Mesenchymal stem cell (in vitro differentiated cells and primary cell): ENCODE results near the gene FYN.

Experiments
- DNase-seq: peaks from one replicate; pipeline ENCODE4 v3.0.0-alpha.2; 2013
- H2AFZ ChIP-seq: one replicate; pipeline ENCODE4 v1.6.1; 2013; ENCODE audit warnings: low read depth, mild to moderate bottlenecking, control low read depth, inconsistent platforms, low read length, moderate library complexity
- H2AK5ac ChIP-seq: 2 replicates; pipeline ENCODE4 v1.6.1; 2013; ENCODE audit warnings: low read length, moderate library complexity, mild to moderate bottlenecking, inconsistent platforms; ENCODE audit not compliant: severe bottlenecking
- H2BK120ac ChIP-seq: one replicate; pipeline ENCODE4 v1.6.1; 2013; ENCODE audit warnings: low read depth, mild to moderate bottlenecking, inconsistent platforms, low read length, moderate library complexity
- H2BK12ac ChIP-seq, 2 experiments: one replicate each; pipeline ENCODE4 v1.6.1; 2013; ENCODE audit warnings: inconsistent platforms in 2 of 2, low read length in 2 of 2, mild to moderate bottlenecking in 2 of 2, moderate library complexity in 2 of 2, control low read depth in 1 of 2
- H2BK15ac ChIP-seq: one replicate; pipeline ENCODE4 v1.6.1; 2013; ENCODE audit warnings: mild to moderate bottlenecking, low read depth, inconsistent platforms; ENCODE audit not compliant: poor library complexity, severe bottlenecking
- H2BK5ac ChIP-seq: 2 replicates; pipeline ENCODE4 v1.6.1; 2013; ENCODE audit warnings: low read depth, mild to moderate bottlenecking, low read length, control low read depth, inconsistent platforms; ENCODE audit not compliant: poor library complexity, severe bottlenecking
- H3K14ac ChIP-seq, 2 experiments: one replicate each; pipeline ENCODE4 v1.6.1; 2013; ENCODE audit warnings: inconsistent platforms in 2 of 2, low read length in 2 of 2, control low read depth in 1 of 2, mild to moderate bottlenecking in 1 of 2, moderate library complexity in 1 of 2
- H3K18ac ChIP-seq, 2 experiments: one replicate each; pipeline ENCODE4 v1.6.1; 2013; ENCODE audit warnings: inconsistent platforms in 2 of 2, low read length in 2 of 2, control low read depth in 1 of 2, low read depth in 1 of 2, mild to moderate bottlenecking in 1 of 2
- H3K23ac ChIP-seq, 2 experiments: one replicate each; pipeline ENCODE4 v1.6.1; 2013; ENCODE audit warnings: inconsistent platforms in 2 of 2, low read length in 2 of 2, mild to moderate bottlenecking in 2 of 2, moderate library complexity in 2 of 2, control low read depth in 1 of 2
- H3K27ac ChIP-seq: 2 replicates; pipeline ENCODE4 v1.5.1; 2013; ENCODE audit warnings: mild to moderate bottlenecking, moderate library complexity, low read length, control low read depth, inconsistent platforms; ENCODE audit not compliant: poor library complexity, severe bottlenecking
- H3K27me3 ChIP-seq, 2 experiments: 2 replicates each; pipeline versions ENCODE4 v1.6.1 to v1.7.0; 2013; ENCODE audit warnings: low read length in 2 of 2, mild to moderate bottlenecking in 2 of 2, moderate library complexity in 2 of 2, control low read depth in 1 of 2, inconsistent platforms in 1 of 2; ENCODE audit not compliant: control insufficient read depth in 1 of 2, insufficient read depth in 1 of 2
- H3K36me3 ChIP-seq, 2 experiments: 2 replicates each; pipeline versions ENCODE4 v1.6.1 to v1.7.0; 2013; ENCODE audit warnings: low read length in 2 of 2, control low read depth in 1 of 2, inconsistent platforms in 1 of 2, low read depth in 1 of 2, mild to moderate bottlenecking in 1 of 2; ENCODE audit not compliant: insufficient read depth in 2 of 2, control insufficient read depth in 1 of 2
- H3K4ac ChIP-seq, 2 experiments: one replicate each; pipeline ENCODE4 v1.6.1; 2013; ENCODE audit warnings: inconsistent platforms in 2 of 2, low read length in 2 of 2, mild to moderate bottlenecking in 2 of 2, moderate library complexity in 2 of 2, control low read depth in 1 of 2, low read depth in 1 of 2
- H3K4me1 ChIP-seq: 2 replicates; pipeline ENCODE4 v1.6.1; 2013; ENCODE audit warnings: low read depth, low read length, control low read depth; ENCODE audit not compliant: control insufficient read depth, insufficient read depth
- H3K4me2 ChIP-seq: 2 replicates; pipeline ENCODE4 v1.6.1; 2013; ENCODE audit warnings: low read length, mild to moderate bottlenecking, inconsistent platforms; ENCODE audit not compliant: poor library complexity, severe bottlenecking
- H3K4me3 ChIP-seq, 2 experiments: 2 replicates each; pipeline versions ENCODE4 v1.5.1 to v1.7.0; 2013; ENCODE audit warnings: low read length in 2 of 2, mild to moderate bottlenecking in 2 of 2, control low read depth in 1 of 2, low read depth in 1 of 2; ENCODE audit not compliant: insufficient read depth in 1 of 2
- H3K79me1 ChIP-seq: replicated peaks from 2 replicates; pipeline ENCODE4 v1.6.1; 2013; ENCODE audit warnings: mild to moderate bottlenecking, control low read depth, low read length, inconsistent platforms; ENCODE audit not compliant: poor library complexity, severe bottlenecking
- H3K9ac ChIP-seq: 2 replicates; pipeline ENCODE4 v1.7.0; 2013; ENCODE audit warnings: mild to moderate bottlenecking, low read length, moderate library complexity
- H3K9me3 ChIP-seq: 2 replicates; pipeline ENCODE4 v1.7.0; 2013; ENCODE audit warnings: mild to moderate bottlenecking, low read length; ENCODE audit not compliant: control insufficient read depth
- H4K8ac ChIP-seq: one replicate; pipeline ENCODE4 v1.6.1; 2013; ENCODE audit warnings: inconsistent platforms, mild to moderate bottlenecking, low read length, moderate library complexity
- H4K91ac ChIP-seq: one replicate; pipeline ENCODE4 v1.6.1; 2013; ENCODE audit warnings: mild to moderate bottlenecking, low read length, inconsistent platforms
- WGBS: methylation state at CpG from one replicate; pipeline ENCODE4 v1.1.7; 2013; ENCODE audit warnings: mixed read lengths; 5-methylcytosine and 5-hydroxymethylcytosine counted together

FYN gene

GRCh38 chr6:111662072-111662793, 211.0 kb downstream of the FYN start:
- WGBS: 61% methylated on average over 5 of the region's 8 CpGs
- H3K4me1 ChIP-seq: peaks cover 14% of the 10 kb centered on the region
- H3K9me3 ChIP-seq: no peaks in the 10 kb centered on the region
- peaks cover 9 to 34% of the 10 kb centered on the region in 2 experiments for H3K36me3 ChIP-seq
- peak; percentile 56 for DNase-seq
- H3K79me1 ChIP-seq: no peaks in the 10 kb centered on the region
- peak overlapping the region; percentile 16 for H4K8ac ChIP-seq
- H2AFZ ChIP-seq: no peak overlapping the region
- no peak overlapping the region for H2AK5ac ChIP-seq
- no peak overlapping the region for H3K4me2 ChIP-seq
- no peak overlapping the region for H3K27ac ChIP-seq
- H2BK15ac ChIP-seq: no peak overlapping the region
- H3K9ac ChIP-seq: peak overlapping the region; percentile 35
- H3K23ac ChIP-seq: no peak overlapping the region
- no peak overlapping the region for H3K4me3 ChIP-seq
- H2BK120ac ChIP-seq: no peak overlapping the region
- H3K4ac ChIP-seq: peak overlapping the region in 1 of 2 experiments; percentile 36
- peak overlapping the region; percentile 35 to 85 for H3K18ac ChIP-seq
- H3K27me3 ChIP-seq: no peaks in the 10 kb centered on the region
- H4K91ac ChIP-seq: no peak overlapping the region
- no peak overlapping the region for H3K14ac ChIP-seq
- no peak overlapping the region for H2BK5ac ChIP-seq
- peak overlapping the region in 1 of 2 experiments; percentile 51 for H2BK12ac ChIP-seq

GRCh38 chr6:111661541-111662061, 211.7 kb downstream of the FYN start:
- H3K36me3 ChIP-seq: peaks cover 8 to 34% of the 10 kb centered on the region in 2 experiments
- H4K8ac ChIP-seq: peak overlapping the region; percentile 8
- 44% methylated on average over 18 of the region's 19 CpGs for WGBS
- H3K23ac ChIP-seq: peak overlapping the region in 1 of 2 experiments; percentile 5
- no peak overlapping the region for H2AK5ac ChIP-seq
- no peak overlapping the region for H2BK15ac ChIP-seq
- no peaks in the 10 kb centered on the region for H3K9me3 ChIP-seq
- no peak overlapping the region for H3K9ac ChIP-seq
- peak overlapping the region; percentile 11 to 36 for H3K4ac ChIP-seq
- peak overlapping the region; percentile 57 for H4K91ac ChIP-seq
- no peak for DNase-seq
- H2BK120ac ChIP-seq: no peak overlapping the region
- H3K4me1 ChIP-seq: peaks cover 14% of the 10 kb centered on the region
- no peak overlapping the region for H3K4me2 ChIP-seq
- no peak overlapping the region for H3K27ac ChIP-seq
- H3K27me3 ChIP-seq: no peaks in the 10 kb centered on the region
- H3K4me3 ChIP-seq: no peak overlapping the region
- H3K79me1 ChIP-seq: no peaks in the 10 kb centered on the region
- peak overlapping the region in 1 of 2 experiments; percentile 51 for H2BK12ac ChIP-seq
- peak overlapping the region in 1 of 2 experiments; percentile 25 for H3K18ac ChIP-seq
- no peak overlapping the region for H2AFZ ChIP-seq
- no peak overlapping the region for H3K14ac ChIP-seq
- H2BK5ac ChIP-seq: no peak overlapping the region

- H3K9ac ChIP-seq: no peak overlapping the region
- no peak overlapping the region for H3K18ac ChIP-seq
- H3K4me3 ChIP-seq: no peak overlapping the region
- no peak overlapping the region for H3K4me2 ChIP-seq
- H3K14ac ChIP-seq: no peak overlapping the region
- no peak overlapping the region for H4K91ac ChIP-seq
- H2AK5ac ChIP-seq: no peak overlapping the region
- no peak overlapping the region for H3K27ac ChIP-seq
- H2BK120ac ChIP-seq: no peak overlapping the region
- no peak for DNase-seq
- no peak overlapping the region for H2AFZ ChIP-seq
- no peaks in the 10 kb centered on the region for H3K9me3 ChIP-seq
- H3K4ac ChIP-seq: no peak overlapping the region
- no peak overlapping the region for H2BK5ac ChIP-seq
- H3K23ac ChIP-seq: no peak overlapping the region
- WGBS: 100% methylated on average over 2 of the region's 3 CpGs
- no peaks in the 10 kb centered on the region for H3K27me3 ChIP-seq
- H2BK12ac ChIP-seq: no peak overlapping the region
- no peak overlapping the region for H2BK15ac ChIP-seq
- no peak overlapping the region for H4K8ac ChIP-seq
- H3K79me1 ChIP-seq: no peaks in the 10 kb centered on the region
- H3K4me1 ChIP-seq: peaks cover 15% of the 10 kb centered on the region
- H3K36me3 ChIP-seq: peaks cover 3 to 34% of the 10 kb centered on the region in 2 experiments
These were observed 212.7 kb downstream of the FYN start for GRCh38 chr6:111660531-111660930.

GRCh38 chr6:111658462-111659154, 214.6 kb downstream of the FYN start:
- Histone ChIP-seq H2AFZ (no peak overlapping the region), H4K8ac (no peak overlapping the region), H3K4me1 (peaks cover 14% of the 10 kb centered on the region), H2BK120ac (no peak overlapping the region), H3K18ac (no peak overlapping the region), H2BK12ac (no peak overlapping the region), H3K9me3 (no peaks in the 10 kb centered on the region), H4K91ac (no peak overlapping the region), H3K27me3 (no peaks in the 10 kb centered on the region), H3K79me1 (no peaks in the 10 kb centered on the region), H3K27ac (no peak overlapping the region), H3K4me2 (no peak overlapping the region), H2BK15ac (no peak overlapping the region), H2AK5ac (no peak overlapping the region), H3K14ac (no peak overlapping the region), H3K36me3 (peaks cover 3 to 34% of the 10 kb centered on the region in 2 experiments), H3K23ac (no peak overlapping the region), H2BK5ac (no peak overlapping the region), H3K4me3 (peak overlapping the region in 1 of 2 experiments; percentile 13), H3K9ac (peak overlapping the region; percentile 58), H3K4ac (no peak overlapping the region)
- whole genome bisulfite sequencing: 100% methylated on average over 1 of the region's 4 CpGs
- peak; percentile 22 for DNase-seq
